ENCODE data around the gene TET3.

- TF ChIP-seq POLR2A (IDR thresholded peaks at IDR 0.05) (no peak), POLR2AphosphoS5 (IDR thresholded peaks at IDR 0.05) (no peak)
Measured at GRCh38 chr2:73977466-73977865, 7.2 kb upstream of the TET3 start.
